Measurements from ENCODE around the gene LRPPRC. TPM values are rescaled to one million over a fixed set of nuclear protein-coding genes. Genes with fewer than 3 reads are reported as not detected.

The LRPPRC gene
- total and polyA plus RNA-seq, 2 donors (not counting 3 experiments of a cell fraction or from before 2014, with no cell fraction given): 22.6 to 94.0 TPM

DNA sequence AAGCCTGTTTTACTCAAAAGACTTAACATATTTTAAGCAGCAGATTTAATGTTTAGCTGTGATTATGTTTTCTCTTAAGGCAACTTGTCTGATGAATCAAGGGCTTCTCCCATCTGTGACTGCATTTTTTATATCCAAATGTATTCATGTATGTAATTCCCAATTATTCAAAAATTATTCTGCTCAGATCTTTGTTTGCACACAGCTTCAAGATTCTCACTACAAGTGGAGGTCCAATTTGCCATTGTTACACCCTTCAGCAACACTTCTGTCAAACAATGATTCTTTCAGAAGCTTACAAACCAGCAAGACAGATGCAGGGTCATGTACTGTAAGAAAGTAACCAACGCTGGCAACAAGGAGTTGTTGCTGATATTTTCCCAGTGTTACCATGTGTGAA, 5.9 kb upstream of the LRPPRC start:
- no peaks in the 10 kb centered on the region for H3K36me3 ChIP-seq (ENCODE audit: control insufficient read depth in 2 of 2, extremely low read depth in 1 of 2, insufficient read depth in 2 of 2, low read length in 2 of 2)
- peaks cover 2 to 13% of the 10 kb centered on the region in 2 experiments for H3K27me3 ChIP-seq (ENCODE audit: control insufficient read depth in 2 of 2, insufficient read depth in 2 of 2, low read length in 2 of 2)
- ChIA-PET CTCF (interaction anchor here (1.5 kb wide), 1 partner anchor 11 kb away, joined by 4 read pairs; no protein-coding TSS in a partner anchor), POLR2A (interaction anchor here (0.6 kb wide), 1 partner anchor 969 kb away, joined by 9 read pairs; no protein-coding TSS in a partner anchor)
- no peaks in the 10 kb centered on the region for H3K9me1 ChIP-seq (replicated peaks; ENCODE audit: control insufficient read depth, extremely low read depth, insufficient read depth, low read length)
- intact Hi-C loops (cut with micrococcal nuclease) (no loop called here), dilution Hi-C loops (cut with MboI; ENCODE audit: extremely low pct_ligation_motif_present, low sequenced_read_pairs) (no loop called here)
- no TSS peak for BruUV-seq (replicated peaks)
- H3K27ac ChIP-seq (ENCODE audit: insufficient read depth, low read depth, low read length): no peak overlapping the region
- no peak overlapping the region for H3K4me2 ChIP-seq (ENCODE audit: insufficient read depth, low read length)
- H3K9me3 ChIP-seq (replicated peaks; ENCODE audit: control insufficient read depth, insufficient read depth, low read length): no peaks in the 10 kb centered on the region
- H4K20me1 ChIP-seq (replicated peaks; ENCODE audit: control insufficient read depth, extremely low read depth, insufficient read depth, low read length): no peaks in the 10 kb centered on the region
- no peaks in the 10 kb centered on the region for H3K4me1 ChIP-seq (ENCODE audit: control insufficient read depth, extremely low read depth, insufficient read depth, low read length)
- TF ChIP-seq MYC (IDR thresholded peaks at IDR 0.05; ENCODE audit: low read depth, low read length): no peak
- TF ChIP-seq GATA2 (IDR thresholded peaks at IDR 0.05; ENCODE audit: insufficient read depth, insufficient read length, low read depth, low read length): no peak
- TF ChIP-seq EZH2 (IDR thresholded peaks at IDR 0.05; ENCODE audit: borderline replicate concordance, low read depth, low read length, severe bottlenecking): no peak
- TF ChIP-seq FOS (IDR thresholded peaks at IDR 0.05; ENCODE audit: borderline replicate concordance, insufficient read depth, low read length): no peak
- TF ChIP-seq, protein P1, sequence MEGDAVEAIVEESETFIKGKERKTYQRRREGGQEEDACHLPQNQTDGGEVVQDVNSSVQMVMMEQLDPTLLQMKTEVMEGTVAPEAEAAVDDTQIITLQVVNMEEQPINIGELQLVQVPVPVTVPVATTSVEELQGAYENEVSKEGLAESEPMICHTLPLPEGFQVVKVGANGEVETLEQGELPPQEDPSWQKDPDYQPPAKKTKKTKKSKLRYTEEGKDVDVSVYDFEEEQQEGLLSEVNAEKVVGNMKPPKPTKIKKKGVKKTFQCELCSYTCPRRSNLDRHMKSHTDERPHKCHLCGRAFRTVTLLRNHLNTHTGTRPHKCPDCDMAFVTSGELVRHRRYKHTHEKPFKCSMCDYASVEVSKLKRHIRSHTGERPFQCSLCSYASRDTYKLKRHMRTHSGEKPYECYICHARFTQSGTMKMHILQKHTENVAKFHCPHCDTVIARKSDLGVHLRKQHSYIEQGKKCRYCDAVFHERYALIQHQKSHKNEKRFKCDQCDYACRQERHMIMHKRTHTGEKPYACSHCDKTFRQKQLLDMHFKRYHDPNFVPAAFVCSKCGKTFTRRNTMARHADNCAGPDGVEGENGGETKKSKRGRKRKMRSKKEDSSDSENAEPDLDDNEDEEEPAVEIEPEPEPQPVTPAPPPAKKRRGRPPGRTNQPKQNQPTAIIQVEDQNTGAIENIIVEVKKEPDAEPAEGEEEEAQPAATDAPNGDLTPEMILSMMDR (IDR thresholded peaks at IDR 0.05; ENCODE audit: extremely low read depth in 1 of 2, insufficient read depth in 1 of 2, low read depth in 1 of 2, low read length in 2 of 2): no peak
- TF ChIP-seq POLR2A (IDR thresholded peaks at IDR 0.05; ENCODE audit: low read depth, low read length): no peak
- H3K4me3 ChIP-seq (replicated peaks in 1 of 3; ENCODE audit: insufficient read depth in 1 of 3, low read depth in 1 of 3, low read length in 3 of 3): no peak overlapping the region
- FAIRE-seq (no peak), DNase-seq (ENCODE audit: low read depth, low spot score) (no peak)
- no peak overlapping the region for H3K9ac ChIP-seq (replicated peaks; ENCODE audit: extremely low read depth, insufficient read depth, low read length)
- H2AFZ ChIP-seq (ENCODE audit: low read depth, low read length): no peak overlapping the region
- no peaks in the 10 kb centered on the region for H3K79me2 ChIP-seq (ENCODE audit: control insufficient read depth, insufficient read depth, low read length)

GRCh38 chr2:43998263-43998662, 2.5 kb upstream of the LRPPRC start:
- DNase-seq (ENCODE audit: low read depth, low spot score): no peak
- dilution Hi-C loops (cut with MboI; ENCODE audit: extremely low pct_ligation_motif_present, low sequenced_read_pairs) (no loop called here), intact Hi-C loops (cut with micrococcal nuclease) (no loop called here)
- ChIA-PET CTCF (no interaction called here), POLR2A (no interaction called here)
- Histone ChIP-seq H3K27ac (ENCODE audit: insufficient read depth, low read depth, low read length) (no peak overlapping the region), H3K4me2 (ENCODE audit: insufficient read depth, low read length) (no peak overlapping the region), H3K9ac (replicated peaks; ENCODE audit: extremely low read depth, insufficient read depth, low read length) (no peak overlapping the region), H2AFZ (ENCODE audit: low read depth, low read length) (no peak overlapping the region), H3K4me1 (ENCODE audit: control insufficient read depth, extremely low read depth, insufficient read depth, low read length) (peaks cover 13% of the 10 kb centered on the region), H3K36me3 (ENCODE audit: control insufficient read depth in 2 of 2, extremely low read depth in 1 of 2, insufficient read depth in 2 of 2, low read length in 2 of 2) (no peaks in the 10 kb centered on the region), H3K4me3 (replicated peaks in 1 of 3; ENCODE audit: insufficient read depth in 1 of 3, low read depth in 1 of 3, low read length in 3 of 3) (no peak overlapping the region), H3K79me2 (ENCODE audit: control insufficient read depth, insufficient read depth, low read length) (peaks cover 25% of the 10 kb centered on the region), H3K9me3 (replicated peaks; ENCODE audit: control insufficient read depth, insufficient read depth, low read length) (no peaks in the 10 kb centered on the region), H3K9me1 (replicated peaks; ENCODE audit: control insufficient read depth, extremely low read depth, insufficient read depth, low read length) (no peaks in the 10 kb centered on the region), H3K27me3 (ENCODE audit: control insufficient read depth in 2 of 2, insufficient read depth in 2 of 2, low read length in 2 of 2) (peaks cover 2 to 9% of the 10 kb centered on the region in 2 experiments), H4K20me1 (replicated peaks; ENCODE audit: control insufficient read depth, extremely low read depth, insufficient read depth, low read length) (no peaks in the 10 kb centered on the region)
- no peak for FAIRE-seq
- TF ChIP-seq, protein P1 (IDR thresholded peaks at IDR 0.05; ENCODE audit: extremely low read depth in 1 of 2, insufficient read depth in 1 of 2, low read depth in 1 of 2, low read length in 2 of 2): no peak
- no peak for TF ChIP-seq GATA2 (IDR thresholded peaks at IDR 0.05; ENCODE audit: insufficient read depth, insufficient read length, low read depth, low read length)
- TF ChIP-seq FOS (IDR thresholded peaks at IDR 0.05; ENCODE audit: borderline replicate concordance, insufficient read depth, low read length): no peak
- no peak for TF ChIP-seq EZH2 (IDR thresholded peaks at IDR 0.05; ENCODE audit: borderline replicate concordance, low read depth, low read length, severe bottlenecking)
- no peak for TF ChIP-seq JUN (IDR thresholded peaks at IDR 0.05; ENCODE audit: borderline replicate concordance, insufficient read depth, insufficient read length, low read depth)
- no peak for TF ChIP-seq POLR2A (IDR thresholded peaks at IDR 0.05; ENCODE audit: low read depth, low read length)
- TF ChIP-seq MAX (IDR thresholded peaks at IDR 0.05; ENCODE audit: insufficient read depth, insufficient read length): no peak
- TF ChIP-seq MYC (IDR thresholded peaks at IDR 0.05; ENCODE audit: low read depth, low read length): no peak
- no peak for TF ChIP-seq POLR2AphosphoS5 (IDR thresholded peaks at IDR 0.05; ENCODE audit: insufficient read depth, low read depth, low read length)
- no TSS peak for BruUV-seq (replicated peaks)
